HG02759 (cell line): Measurements from ENCODE around the gene IFI27.
A peak's percentile ranks its signal among the peaks of the same experiment; 100 is the strongest.

ENCODE experiments used
- ATAC-seq: cut with Tn5 transposase; IDR thresholded peaks from one replicate; pipeline ENCODE4 v1.9.1; 2021; ENCODE audit warnings: mild to moderate bottlenecking, moderate library complexity; ENCODE audit not compliant: unreplicated experiment

The IFI27 gene

GRCh38 chr14:94124582-94125377 lies 14.2 kb downstream of the IFI27 start:
- no peak for ATAC-seq

GRCh38 chr14:94125659-94126418 lies 15.3 kb downstream of the IFI27 start:
- ATAC-seq: no peak

DNA sequence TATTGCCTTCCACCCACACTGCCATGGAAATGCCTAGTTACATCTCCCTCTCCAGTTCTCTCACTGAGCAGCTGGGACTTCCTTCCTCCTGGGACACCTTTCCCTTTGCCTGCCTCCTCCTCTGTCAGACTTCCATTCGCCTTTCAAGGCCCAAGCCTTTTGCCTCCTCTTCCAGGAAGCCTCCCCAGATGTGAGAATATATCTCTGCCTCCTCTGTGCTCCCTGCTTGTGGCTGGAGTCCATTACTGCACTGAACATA lies 15.8 kb downstream of the IFI27 start:
- ATAC-seq: no peak

DNA sequence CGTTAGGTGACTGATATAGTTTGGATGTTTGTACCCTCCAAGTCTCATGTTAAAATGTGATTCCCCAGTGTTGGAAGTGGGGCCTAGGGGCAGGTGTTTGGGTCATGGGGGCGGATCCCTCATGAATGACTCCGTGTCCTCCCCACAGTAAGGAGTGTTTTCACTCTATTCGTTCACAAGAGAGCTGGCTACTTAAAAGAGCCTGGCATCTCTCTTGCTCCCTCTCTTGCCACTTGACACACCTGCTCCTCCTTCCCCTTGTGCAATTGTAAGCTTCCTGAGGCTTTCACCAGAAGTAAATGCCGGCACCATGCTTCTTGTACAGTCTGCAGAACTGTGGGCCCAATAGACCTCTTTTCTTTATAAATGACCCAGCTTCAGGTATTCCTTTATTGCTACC lies 16.3 kb downstream of the IFI27 start:
- ATAC-seq: no peak

DNA sequence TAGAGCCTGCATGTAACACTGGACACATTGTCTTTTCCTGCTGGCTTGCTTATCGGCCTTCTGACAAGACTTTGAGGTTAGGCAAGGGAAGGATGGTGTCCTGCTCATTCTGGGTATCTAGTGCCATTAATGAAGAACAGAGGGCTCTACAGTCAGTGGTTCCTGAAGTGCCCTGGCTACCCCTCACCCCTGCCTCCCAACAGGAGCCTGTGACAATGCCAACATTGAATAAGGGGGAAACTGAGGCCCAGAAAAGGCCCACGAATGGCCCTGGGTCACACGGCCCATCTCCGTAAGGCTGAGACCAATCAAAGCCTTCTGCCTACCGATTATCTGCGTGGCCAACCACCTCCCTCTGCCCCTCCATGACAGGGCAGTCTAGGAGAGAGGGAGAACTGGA lies 16.8 kb downstream of the IFI27 start:
- ATAC-seq: no peak

- ATAC-seq: no peak
Measured at GRCh38 chr14:94128216-94128839, 17.8 kb downstream of the IFI27 start.

GRCh38 chr14:94129111-94129757 lies 18.7 kb downstream of the IFI27 start, which contains the start of gene IFI27L2:
Gene IFI27L2 (minus strand): TSS chr14:94129604. CDS start chr14:94129564, 40 bp downstream.
- peak; percentile 92 for ATAC-seq

- no peak for ATAC-seq
Measured at GRCh38 chr14:94129758-94130414, 19.4 kb downstream of the IFI27 start.

GRCh38 chr14:94132285-94132887 lies 21.9 kb downstream of the IFI27 start:
- no peak for ATAC-seq

DNA sequence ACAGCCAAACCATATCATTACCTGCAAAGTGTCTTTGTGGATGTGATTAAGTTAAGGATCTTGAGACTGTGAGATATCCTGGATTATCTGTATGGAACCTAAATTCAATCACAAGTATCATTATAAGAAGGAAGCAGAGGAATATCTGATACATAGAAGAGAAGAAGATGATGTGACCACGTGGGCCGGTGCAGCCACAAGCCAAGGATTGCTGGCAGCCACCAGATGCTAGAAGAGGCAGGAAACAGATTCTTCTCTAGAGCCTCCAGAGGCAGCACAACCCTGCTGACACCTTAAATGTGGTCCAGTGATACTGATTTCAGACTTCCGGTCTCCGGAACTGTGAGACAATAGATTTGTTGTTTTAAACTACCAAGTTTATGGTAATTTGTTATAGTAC lies 24.9 kb downstream of the IFI27 start:
- ATAC-seq: no peak

GRCh38 chr14:94136575-94137331 lies 26.2 kb downstream of the IFI27 start:
- ATAC-seq: peak; percentile 64

DNA sequence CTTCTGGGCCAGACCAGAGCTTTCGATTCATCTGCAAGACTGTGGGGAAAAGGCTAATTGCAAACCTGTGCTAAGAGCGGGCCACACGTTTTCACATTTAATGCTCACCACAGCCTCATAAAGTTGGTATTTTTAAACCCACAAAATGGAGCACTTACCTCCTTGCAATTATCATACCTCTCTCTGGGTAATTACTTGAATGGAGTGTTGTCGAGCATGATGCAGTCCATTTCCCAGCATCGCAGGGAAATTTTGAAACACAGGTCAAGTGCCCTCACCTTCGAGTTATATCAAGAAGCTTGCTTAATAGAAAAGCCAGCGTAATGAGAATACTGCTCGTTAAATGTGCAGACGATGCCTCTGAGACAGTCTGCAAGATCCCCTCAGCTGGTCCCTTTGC lies 27.7 kb downstream of the IFI27 start:
- no peak for ATAC-seq

DNA sequence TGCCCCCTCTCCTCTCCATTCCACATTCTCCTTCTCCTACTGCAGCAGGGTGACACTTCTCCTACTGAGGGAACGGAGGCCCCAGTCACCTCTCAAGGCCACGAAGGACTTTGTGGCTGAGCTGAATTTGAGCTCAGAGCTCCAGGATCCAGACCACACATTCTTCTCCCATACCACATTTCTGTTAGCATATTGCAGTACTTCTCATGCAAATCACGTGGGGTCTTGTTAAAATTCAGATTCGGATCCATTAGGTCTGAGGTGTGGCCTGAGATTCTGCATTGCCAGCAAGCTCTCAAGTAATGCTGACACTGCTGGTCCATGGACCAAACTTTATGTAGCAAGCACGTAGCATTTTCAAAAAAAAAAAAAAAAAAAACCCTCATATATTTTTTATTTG lies 28.5 kb downstream of the IFI27 start:
- ATAC-seq: no peak

- ATAC-seq: no peak
Measured at GRCh38 chr14:94139421-94139820, 28.9 kb downstream of the IFI27 start.

- no peak for ATAC-seq
Measured at GRCh38 chr14:94142247-94142646, 31.7 kb downstream of the IFI27 start.

DNA sequence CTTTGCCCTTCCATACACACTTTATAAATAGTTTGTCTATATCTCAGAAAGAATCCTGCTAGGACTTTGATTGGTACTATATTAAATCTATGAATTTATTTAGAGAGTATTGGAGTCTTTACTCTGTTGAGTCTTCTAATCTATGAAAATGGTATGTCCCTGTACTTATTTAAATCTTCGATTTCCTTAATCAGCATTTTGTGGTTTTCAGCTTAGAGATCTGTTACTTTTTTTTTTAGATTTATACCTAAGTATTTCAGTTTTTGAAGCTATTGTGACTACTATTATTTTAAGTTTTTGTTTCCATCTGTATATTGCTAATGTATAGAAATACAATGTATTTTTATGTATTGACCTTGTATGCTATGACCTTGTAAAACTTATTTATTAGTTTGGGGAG lies 32.3 kb downstream of the IFI27 start:
- ATAC-seq: no peak

- ATAC-seq: no peak
Measured at GRCh38 chr14:94143239-94143638, 32.7 kb downstream of the IFI27 start.

- no peak for ATAC-seq
Measured at GRCh38 chr14:94143711-94144110, 33.2 kb downstream of the IFI27 start.

- ATAC-seq: no peak
Measured at GRCh38 chr14:94144765-94145164, 34.2 kb downstream of the IFI27 start.
